HG02943 (cell line): ENCODE measurements around the gene IGFL4.

Source experiments
- ATAC-seq: cut with Tn5 transposase; IDR thresholded peaks from one replicate; pipeline ENCODE4 v1.9.1; 2021; ENCODE audit warnings: mild to moderate bottlenecking, low read depth, moderate library complexity; ENCODE audit not compliant: unreplicated experiment

IGFL4 gene

DNA sequence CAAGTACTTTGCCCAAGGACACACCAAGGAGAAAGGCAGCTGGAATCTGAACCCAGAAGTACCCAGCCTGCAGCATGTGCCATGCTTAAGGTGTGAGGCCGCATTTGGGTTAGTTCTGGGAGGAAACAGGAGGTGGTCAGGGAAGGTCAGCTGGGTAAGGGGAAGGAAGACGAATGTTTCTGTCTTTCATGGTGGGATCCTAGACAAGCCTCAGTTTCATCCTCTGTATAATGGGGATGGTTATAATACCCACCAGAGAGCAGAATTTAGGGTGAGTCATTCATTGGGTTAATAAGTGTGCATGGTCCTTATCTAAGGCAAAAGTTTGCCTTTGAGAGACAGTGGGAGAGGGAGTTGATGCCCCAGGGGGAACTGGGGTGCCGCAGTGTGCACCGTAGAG, 42.0 kb downstream of the IGFL4 start:
- no peak for ATAC-seq

DNA sequence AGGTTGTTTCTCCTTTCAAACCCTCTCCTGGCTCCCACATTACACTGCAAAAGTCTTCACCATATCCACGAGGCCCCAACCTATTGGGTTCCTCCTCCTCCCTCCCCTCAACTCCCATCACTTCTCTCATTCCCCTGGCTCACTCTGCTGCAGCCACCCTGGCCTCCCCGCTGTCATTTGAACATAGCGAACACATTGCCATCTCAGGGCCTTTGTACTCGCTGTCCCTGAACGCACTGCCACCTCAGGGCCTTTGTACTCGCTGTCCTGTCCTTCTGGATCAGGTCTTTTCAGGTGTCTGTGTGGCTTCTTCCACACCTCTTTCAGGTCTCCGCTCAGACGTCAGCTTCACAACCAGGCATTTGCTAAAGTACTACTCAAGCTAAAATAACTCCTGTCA, 43.9 kb downstream of the IGFL4 start:
- no peak for ATAC-seq

- ATAC-seq, result no peak
Measured at GRCh38 chr19:45995715-45996385, 45.0 kb downstream of the IGFL4 start.

DNA sequence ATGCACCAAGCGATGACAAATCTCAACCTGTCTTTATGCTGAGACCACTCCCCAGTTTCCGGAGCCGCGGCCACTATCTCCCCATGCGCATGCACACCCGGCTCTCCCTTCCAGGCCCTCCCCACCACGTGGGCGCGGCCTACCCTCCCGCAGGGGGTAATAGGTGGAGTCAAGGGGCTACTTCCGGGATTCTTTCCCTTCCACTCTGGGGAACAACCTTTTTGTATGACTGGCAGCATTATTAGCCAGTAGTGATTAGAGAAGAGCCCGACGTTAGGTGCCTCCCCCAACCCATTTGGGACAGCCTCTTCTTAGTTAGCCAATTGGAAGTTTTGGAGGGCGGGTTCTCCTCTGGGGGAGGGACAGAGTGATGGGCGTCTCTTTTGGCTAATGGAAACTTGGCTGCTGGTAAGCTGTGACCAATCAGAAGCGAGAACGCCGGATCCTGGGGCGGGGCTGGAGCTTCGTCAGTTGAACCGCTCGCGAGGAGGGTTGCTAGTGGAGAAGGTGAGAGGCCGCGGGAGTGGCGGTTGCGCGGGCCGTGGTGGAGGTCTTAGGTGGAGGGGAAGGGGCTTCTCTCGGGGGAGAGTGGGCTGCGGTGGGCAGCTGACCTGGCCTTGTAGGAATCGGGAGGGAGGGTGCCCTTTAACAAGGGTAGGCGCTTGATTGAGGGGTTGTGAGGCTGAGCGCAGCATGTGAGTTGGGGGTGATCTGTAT, 45.6 kb downstream of the IGFL4 start, which contains the start of gene CCDC61:
TSS of gene CCDC61 (plus strand) at position 470 of the 717 bp plus-strand sequence. CDS start 7,552 bp downstream, outside the sequence.
- ATAC-seq, result peak; percentile 98

GRCh38 chr19:45994456-45994997, 46.3 kb downstream of the IGFL4 start:
- no peak for ATAC-seq

DNA sequence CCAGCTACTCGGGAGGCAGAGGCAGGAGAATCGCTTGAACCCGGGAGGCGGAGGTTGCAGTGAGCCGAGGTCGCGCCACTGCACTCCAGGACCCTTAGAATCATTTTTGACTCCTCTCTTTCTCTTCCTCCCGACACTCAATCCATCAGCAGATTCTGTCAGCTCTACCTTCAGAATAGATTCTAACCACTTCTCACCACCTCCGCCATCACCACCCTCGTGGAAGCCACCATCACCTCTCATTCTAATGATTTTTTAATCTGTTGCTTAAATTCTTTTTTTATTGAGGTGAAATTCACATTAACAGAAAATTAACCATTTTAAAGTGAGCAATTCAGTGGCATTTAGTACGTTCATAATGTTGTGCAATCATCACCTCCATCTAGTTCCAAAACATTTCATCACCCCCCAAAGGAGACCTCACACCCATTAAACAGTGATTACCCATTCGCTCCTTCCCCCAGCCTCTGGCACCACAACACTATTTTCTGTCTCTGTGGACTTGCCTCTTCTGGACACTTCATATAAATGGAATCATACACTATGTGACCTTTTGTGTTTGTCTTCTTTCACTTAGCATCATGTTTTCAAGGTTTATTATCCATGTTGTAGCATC, 50.6 kb downstream of the IGFL4 start:
- no peak for ATAC-seq
